HFFc6 (cell line): Measurements from ENCODE around the gene ZCCHC18. TPM values are rescaled to one million over a fixed set of nuclear protein-coding genes. Genes with fewer than 3 reads are reported as not detected.

ENCODE experiments used
- DNase-seq: peaks from one replicate; pipeline ENCODE4 v3.0.0-alpha.2; 2018
- H3K27ac Mint-ChIP-seq: 2 replicates; pipeline ENCODE4 v1.8.0; 2020; ENCODE audit warnings: mild to moderate bottlenecking, mixed read lengths
- H3K27me3 Mint-ChIP-seq: 2 replicates; pipeline ENCODE4 v1.8.0; 2021; ENCODE audit warnings: mild to moderate bottlenecking, moderate library complexity, mixed read lengths; ENCODE audit not compliant: insufficient read depth
- H3K36me3 Mint-ChIP-seq: 2 replicates; pipeline ENCODE4 v1.8.0; 2021; ENCODE audit warnings: low read depth, mixed read lengths
- H3K4me1 Mint-ChIP-seq: 2 replicates; pipeline ENCODE4 v1.8.0; 2020; ENCODE audit warnings: low read depth, mixed read lengths
- H3K4me3 Mint-ChIP-seq: 2 replicates; pipeline ENCODE4 v1.8.0; 2020; ENCODE audit warnings: mild to moderate bottlenecking, moderate library complexity, mixed read lengths
- H3K9me3 Mint-ChIP-seq: 2 replicates; pipeline ENCODE4 v1.8.0; 2020; ENCODE audit warnings: mild to moderate bottlenecking, mixed read lengths
- CTCF ChIP-seq: fragments of 200-600 bp; sonication (generic); IDR thresholded peaks from 2 replicates; pipeline ENCODE4 v1.5.0; 2021; ENCODE audit warnings: antibody characterized with exemption, mild to moderate bottlenecking
- total RNA-seq, 6 experiments: library from RNA; stranded (reverse); fragmentation: NEBNext Ultra II Directional; extraction: Animal tissue kit (Norgen Biotek cat#: 25700); gene quantifications; 2 replicates in 1 of 6; 3 replicates in 5 of 6; pipeline ENCODE4 v1.2.3, GENCODE V29; 2021

ZCCHC18 gene
- total RNA-seq, 6 experiments from 2014 or later = 0.09 to 1.5 (median 0.31) TPM

DNA sequence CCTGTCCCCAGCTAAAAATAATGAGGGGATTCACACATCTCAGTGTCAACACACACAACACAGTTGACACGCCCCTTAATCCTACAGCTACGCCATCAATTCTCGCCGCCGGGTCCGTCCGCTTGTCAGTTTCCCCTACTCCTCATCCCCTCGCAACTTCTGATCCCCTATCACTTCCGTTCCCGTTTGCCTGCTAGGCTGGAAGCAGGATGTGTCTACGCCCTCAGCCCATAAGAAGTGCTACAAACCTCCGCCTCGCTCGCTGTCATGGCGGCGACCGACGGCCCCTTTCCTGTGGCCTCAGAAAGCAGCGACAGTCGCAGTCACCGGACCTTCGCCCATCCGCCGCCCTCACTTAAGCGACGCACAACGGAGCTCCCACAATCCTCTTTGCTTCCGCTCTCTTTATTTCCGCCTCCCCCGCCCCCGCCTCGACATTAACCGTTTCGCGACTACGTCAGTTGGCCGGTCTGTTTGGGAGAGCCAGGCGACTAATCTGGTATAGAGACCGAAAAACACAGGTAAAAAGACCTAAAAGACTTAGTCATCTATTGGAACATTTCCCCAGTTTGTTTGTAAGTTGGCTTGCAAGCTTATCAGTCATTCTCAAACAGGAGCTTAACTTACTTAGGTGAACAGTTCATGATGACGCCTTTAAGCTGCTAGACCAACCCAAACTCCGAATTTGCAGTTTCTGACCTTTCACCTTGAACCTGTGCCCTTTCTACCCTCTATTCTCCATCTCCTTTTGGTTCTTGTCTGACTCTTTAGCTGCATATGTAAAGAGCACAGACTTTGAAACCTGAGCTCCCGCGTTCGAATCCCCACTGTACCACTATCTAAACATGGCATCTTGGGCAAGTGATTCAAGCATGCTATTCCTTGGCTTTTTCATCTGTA, 44.6 kb downstream of the ZCCHC18 start, which contains the start of gene SLC25A53:
Gene SLC25A53 (minus strand): TSS at position 380 of the 900 bp plus-strand sequence. CDS start 51,752 bp downstream, outside the sequence.
- Mint-ChIP-seq H3K4me1 (peaks cover 6% of the 10 kb centered on the region; the same call in 1 of the 2 replicates), H3K27me3 (peaks cover 3% of the 10 kb centered on the region; the same call in 1 of the 2 replicates), H3K36me3 (no peaks in the 10 kb centered on the region), H3K9me3 (no peaks in the 10 kb centered on the region), H3K4me3 (peak within 1 kb of the TSS; percentile 100), H3K27ac (peak within 1 kb of the TSS; percentile 100)
- peak; percentile 71 for DNase-seq
- no peak for TF ChIP-seq CTCF

Other genes starting within 250 kb of the ZCCHC18 start
- gene TMSB15B, start 149.9 kb upstream of the ZCCHC18 start, total RNA-seq = 1 to 10 TPM; 2.7 to 5.3 (median 5.0) TPM
- gene H2BW1, start 98.8 kb upstream of the ZCCHC18 start, total RNA-seq = not detected
- gene H2BW2, start 72.6 kb upstream of the ZCCHC18 start, total RNA-seq = not detected
- gene TMSB15C, start 36.3 kb upstream of the ZCCHC18 start, total RNA-seq = under 1 TPM; 0.45 to 0.96 (median 0.70) TPM
- gene SLC25A53, start 44.5 kb downstream of the ZCCHC18 start, total RNA-seq = 1 to 10 TPM; 4.0 to 5.9 (median 4.6) TPM
- 10 to 100 TPM; 15.4 to 18.4 (median 16.8) TPM for gene FAM199X, start 53.9 kb downstream of the ZCCHC18 start, total RNA-seq
- not detected for gene ESX1, start 142.4 kb downstream of the ZCCHC18 start, total RNA-seq